M059J (cell line): Measurements from ENCODE around the gene PSMB10. TPM values are rescaled to one million over a fixed set of nuclear protein-coding genes. Genes with fewer than 3 reads are reported as not detected.
"Not testable (repeated sequence)": the region's sequence is repeated elsewhere in the genome, so short reads cannot be mapped to it uniquely, and the experiment has no call there.

Experiments
- DNase-seq: peaks from one replicate; pipeline ENCODE4 v3.0.0-alpha.2; 2012; ENCODE audit warnings: low read depth
- total RNA-seq: library from RNA; depleted of rRNA; stranded (reverse); fragments of >200 nt; shearing (Covaris generic); gene quantifications from 2 replicates; pipeline ENCODE4 v1.2.3, GENCODE V29; 2014; rRNA removed

The PSMB10 gene
- total RNA-seq: 53.8 and 63.5 TPM in 2 replicates

DNA sequence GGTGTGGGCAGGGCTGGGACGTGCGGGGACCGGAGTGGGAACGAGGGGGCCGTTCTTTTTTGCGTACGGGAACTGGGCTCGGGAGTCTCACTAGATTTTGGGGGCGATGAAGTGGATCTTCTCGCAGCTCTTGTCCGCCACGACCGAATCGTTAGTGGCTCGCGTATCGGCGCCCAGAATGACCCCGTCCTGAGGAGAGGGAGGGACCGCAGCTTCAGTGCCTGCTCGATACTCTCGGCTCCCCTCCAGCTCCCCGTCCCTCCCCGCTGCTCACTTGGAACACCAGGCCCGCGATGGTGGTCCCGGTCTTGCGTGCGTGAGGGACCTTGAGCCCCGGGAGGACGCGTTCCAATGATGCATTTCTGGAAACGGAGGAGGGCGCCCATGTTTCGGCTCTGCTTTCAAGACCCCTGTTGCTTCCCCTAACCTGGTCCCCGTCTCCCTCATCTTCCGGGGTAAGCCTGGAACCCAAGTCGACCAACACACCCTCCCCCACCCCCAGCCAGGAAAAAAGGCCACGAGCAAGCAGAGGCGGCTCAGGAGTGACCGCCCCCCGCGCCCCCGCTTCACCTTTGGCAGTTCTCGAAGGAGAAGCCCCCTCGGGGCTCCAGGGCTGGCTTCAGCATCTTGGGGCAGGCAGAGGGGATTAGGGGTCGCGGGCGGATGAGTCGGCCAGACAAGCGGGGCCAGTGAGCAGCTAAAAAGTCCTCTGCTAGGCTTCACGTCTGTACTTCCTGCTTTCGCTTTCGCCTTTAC is at the start of gene PSMB10:
Gene PSMB10 (minus strand): TSS at position 727 of the 756 bp plus-strand sequence. CDS start 101 bp downstream, at position 626.
- DNase-seq: peak; percentile 61

DNA sequence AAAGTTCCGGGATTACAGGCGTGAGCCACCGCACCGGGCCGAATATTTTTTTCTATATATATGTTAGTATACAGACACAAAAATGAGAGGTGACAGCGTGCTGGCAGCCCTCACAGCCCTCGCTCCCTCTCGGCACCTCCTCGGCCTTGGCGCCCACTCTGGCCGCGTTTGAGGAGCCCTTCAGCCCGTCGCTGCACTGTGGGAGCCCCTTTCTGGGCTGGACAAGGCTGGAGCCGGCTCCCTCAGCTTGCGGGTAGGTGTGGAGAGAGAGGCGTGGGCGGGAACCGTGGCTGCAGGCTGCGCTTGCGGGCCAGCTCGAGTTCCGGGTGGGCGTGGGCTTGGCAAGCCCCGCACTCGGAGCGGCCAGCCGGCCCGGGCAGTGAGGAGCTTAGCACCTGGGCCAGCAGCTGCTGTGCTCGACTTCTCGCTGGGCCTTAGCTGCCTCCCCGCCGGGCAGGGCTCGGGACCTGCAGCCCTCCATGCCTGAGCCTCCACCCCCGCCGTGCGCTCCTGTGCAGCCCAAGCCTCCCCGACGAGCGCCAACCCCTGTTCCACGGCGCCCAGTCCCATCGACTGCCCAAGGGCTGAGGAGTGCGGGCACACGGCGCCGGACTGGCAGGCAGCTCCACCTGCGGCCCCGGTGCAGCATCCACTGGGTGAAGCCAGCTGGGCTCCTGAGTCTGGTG is 45.5 kb upstream of the PSMB10 start:
- no peak for DNase-seq

DNA sequence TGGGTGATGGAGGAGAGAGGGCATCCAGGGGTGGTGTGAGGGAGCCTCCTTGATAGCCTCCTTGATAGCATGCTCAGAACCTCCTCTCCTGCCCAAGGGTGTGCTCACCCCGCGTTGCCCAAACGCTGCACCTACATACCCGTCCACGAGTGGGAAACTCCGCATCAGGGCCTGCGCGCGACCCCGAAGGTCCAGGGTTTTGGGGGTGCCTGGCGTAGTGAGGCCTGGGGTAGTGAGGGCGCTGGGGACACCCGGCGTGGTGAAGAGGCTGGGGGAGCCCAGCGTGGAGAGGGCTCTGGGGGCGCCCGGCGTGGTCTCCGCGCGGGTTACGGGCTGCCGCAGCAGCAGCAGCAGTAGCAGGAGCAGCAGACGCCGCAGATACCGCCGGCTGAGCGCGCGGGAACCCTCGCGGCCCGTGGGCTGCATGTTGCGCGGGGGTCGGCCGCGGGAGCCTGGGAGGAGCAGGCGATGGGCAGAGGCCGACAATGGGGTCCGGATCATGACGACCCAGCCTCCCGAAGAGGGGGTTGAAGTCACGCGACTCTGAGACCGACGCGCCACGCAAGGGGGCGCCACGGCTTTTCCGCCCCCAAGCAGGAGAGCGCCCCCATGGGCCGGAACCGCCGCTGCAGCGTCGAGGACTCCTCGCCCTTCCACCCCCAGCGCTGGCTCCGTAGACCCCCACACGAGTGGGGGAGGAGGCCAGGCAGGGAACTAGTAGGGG is 43.5 kb upstream of the PSMB10 start, which contains the start of gene DPEP3:
Gene DPEP3 (minus strand): TSS at position 545 of the 724 bp plus-strand sequence. CDS start 119 bp downstream, at position 426.
- no peak for DNase-seq

DNA sequence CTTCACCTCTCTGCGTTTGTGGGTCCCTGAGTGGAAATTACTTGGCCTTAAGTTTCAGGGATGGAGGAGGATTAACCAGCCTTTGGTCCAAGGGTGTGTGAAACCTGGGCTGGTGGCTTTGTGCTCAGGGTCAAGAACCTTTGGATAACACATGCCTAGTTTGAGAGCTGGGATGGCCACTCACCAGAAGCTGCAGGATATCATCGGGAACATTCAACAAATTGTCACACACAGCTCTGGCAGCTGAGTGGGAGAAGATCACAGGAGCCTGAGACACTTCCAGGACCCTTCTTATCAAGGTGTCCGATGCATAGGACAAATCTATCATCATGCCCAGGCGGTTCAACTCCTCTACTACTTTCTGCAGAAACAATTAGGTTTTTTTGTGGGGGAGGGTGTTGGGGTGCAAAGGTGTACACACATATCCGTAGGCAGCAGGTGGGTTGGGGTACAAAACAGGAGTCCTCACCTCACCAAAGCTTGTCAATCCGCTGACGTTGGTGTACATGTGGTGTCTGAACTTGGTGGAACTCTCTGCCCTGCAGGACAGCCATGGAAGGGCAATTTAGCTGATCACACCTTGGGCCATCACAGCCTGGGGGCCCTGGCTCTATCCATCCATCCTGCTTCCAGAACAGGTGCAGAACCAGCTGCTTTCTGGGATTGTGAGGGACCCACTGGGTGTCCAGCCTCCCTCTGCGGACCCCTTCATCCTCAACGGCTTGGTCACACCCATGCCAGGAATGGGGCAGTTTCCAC is 41.0 kb upstream of the PSMB10 start:
- no peak for DNase-seq

DNA sequence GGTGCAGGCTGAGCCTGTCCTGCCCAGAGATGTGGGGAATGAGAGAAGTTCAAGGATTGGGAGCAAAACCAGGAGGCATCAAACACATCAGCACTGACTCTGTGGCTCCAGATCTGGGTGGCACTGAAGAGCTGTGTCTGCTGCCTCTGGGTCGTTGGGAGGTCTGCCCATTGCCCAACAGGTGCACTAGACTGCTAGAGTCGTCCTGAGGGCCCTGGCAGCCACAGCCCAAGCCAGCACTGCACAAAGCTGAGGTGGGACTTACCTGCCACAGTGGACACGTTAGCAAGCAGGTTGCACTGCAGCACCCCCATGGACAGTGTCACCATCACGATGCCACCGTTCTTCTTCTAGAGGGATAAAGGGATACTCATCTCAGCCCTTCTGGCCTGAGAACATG is 40.4 kb upstream of the PSMB10 start:
- DNase-seq: no peak

DNA sequence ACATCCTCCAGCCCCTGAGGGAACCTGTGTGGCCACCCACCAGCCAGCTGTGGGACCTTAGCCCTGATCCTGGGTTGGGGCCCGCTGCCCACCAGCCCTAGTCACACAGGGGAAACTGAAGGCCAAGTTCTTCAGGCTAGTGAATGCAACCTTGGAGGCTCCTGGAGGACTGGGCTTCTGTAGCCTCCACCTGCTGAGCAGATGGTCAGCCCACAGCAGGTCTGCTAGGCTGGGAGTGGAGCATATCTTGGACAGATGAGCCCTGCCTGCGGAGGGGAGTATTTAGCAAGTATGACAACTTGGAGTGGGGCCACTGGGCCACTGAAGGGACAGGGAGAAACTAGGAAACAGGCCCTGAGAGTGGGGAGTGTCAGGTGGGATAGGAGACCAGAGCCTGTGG is 39.6 kb upstream of the PSMB10 start:
- no peak for DNase-seq

DNA sequence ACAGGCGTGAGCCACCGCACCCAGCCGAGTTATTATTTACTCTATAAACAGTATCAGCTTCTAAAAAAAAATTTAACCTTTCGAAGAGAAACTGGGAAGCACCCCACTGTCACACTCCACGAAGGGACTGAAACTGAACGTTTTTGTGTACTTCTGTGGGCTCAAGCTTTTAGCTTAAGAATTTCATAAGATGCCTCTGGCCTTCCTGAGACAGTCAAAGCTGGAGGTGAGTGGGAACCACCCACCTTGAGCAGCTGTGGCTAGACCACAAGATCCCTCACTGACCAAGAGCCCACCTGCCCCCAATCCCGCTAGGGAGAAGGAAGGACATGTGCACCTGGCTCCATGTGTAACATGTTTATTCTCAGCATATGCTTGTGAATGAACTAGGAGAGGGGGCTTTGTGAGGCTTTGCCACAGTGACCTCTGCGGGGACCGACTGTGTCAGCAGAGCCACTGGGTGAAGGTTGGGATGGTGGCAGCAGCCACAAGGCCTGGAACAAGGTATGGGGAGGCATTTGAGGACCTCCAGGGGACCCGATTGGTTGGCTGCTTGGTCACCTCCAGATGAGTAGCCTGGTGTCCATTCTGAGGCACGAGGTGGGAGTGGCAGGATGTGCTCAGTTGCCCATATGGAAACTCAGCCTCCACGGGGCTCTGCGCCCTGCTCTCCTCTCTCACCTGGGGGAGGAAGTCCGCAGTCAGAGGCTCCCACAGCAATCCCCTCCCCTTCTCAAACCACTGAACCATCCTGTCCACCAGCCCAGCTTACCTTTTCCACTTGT is 38.9 kb upstream of the PSMB10 start:
- DNase-seq: no peak

DNA sequence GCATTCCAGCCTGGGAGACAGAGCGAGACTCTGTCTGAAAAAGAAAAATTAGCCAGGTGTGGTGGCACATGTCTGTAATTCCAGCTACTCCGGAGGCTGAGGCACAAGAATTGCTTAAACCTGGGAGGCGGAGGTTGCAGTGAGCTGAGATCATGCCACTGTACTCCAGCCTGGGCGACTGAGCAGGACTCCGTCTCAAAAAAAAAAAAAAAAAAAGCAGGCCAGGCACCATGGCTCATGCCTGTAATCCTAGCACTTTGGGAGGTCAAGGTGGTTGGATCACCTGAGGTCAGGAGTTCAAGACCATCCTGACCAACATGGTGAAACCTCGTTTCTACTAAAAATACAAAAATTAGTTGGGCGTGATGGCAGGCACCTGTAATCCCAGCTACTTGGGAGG is 35.6 kb upstream of the PSMB10 start:
- DNase-seq: not testable (repeated sequence)

DNA sequence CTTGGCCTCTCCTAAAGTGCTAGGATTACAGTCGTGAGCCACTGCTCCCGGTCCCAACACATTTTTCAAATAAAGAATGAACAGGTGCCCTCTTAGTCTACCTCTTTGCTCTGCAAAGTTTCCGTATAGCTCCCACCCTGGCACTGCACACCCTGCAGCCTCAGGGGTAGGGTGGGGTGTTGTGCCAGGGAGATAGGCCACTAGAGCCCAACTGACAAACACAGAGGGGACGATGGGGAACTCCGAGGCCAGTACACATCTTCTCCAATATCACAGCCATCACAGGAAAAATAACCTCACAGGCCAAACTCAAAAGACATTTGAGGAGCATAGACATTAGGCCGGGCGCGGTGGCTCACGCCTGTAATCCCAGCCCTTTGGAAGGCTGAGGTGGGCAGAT is 34.5 kb upstream of the PSMB10 start:
- no peak for DNase-seq

DNA sequence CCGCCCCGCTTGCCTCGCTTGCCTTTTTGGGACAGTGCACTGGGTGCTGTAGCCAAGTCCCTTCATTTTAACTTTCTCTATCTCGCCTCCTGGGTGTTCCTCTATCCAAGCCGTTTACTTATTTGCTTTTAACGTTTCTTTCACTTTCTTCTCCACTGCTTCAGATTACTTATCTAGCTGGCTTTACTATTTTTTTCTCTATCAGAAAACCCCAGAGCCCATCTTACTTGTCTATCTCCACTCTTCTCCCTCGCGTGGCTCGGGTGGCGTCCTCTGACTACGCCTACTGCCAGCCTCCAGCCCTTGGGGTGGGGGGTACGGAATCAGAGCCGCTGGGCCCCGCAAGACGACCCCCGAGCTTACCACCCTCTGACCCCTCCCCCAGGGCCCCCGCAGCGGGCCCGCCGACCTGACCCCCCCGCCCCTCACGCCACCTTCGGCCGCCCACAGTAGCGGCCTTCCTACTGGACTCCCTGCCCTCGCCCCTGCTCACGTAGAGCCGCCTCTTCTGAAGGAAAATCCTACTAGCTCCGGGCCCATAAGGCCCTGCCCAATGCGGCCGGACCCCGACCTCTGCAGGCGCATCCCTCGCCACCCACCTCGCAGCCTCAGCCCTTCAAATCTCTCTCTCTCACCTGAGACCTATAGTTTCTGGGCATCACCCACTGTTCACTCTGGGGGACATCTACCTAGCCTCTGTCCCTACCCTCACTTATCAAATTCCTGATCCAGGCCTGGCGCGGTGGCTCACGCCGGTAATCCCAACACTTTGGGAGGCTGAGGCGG is 32.8 kb upstream of the PSMB10 start:
- DNase-seq: peak; percentile 22

DNA sequence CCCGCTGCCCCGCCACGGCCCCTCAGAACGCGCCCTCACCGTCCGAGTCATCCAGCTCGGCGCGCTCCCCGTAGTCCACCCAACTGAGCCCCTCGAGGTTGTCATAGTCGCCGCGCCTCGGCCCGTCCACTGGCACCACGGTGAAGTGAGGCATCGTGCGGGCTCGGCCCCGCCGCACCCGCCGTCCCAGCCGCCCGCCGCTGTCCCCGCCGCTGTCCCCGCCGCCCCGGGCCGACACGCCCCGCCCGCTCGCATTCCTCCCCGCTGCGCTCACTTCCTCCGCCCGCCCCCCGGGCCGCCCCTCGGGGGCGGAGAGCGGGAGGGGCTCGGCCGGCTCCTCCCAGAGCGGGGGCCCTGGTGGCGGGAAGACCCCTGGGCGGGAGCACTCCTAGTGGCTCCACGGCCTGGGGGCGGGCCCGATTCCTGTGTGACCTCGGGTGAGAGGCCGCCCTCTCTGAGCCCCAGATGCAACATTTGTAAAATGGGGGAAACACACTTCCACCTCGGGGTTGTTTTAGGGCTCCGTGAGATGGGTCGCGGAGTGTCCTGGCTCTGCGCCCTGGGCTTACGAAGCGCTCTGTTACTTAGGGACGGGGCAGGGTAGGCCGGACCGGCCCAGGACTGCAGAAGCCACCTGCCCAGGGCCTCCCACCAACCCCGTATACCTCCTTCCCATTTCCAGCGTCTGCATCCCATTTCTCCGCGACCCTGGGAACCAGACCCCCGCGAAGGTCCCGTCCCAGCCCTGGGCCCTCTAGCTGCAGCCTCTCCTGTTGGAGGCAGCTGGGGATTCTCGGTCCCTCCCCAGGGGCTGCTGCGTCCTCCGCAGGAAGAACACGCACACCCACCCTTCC is 32.0 kb upstream of the PSMB10 start, which contains the start of gene SLC12A4:
Gene SLC12A4 (minus strand): TSS at position 238 of the 854 bp plus-strand sequence. CDS start 84 bp downstream, at position 154.
- DNase-seq: peak; percentile 84

DNA sequence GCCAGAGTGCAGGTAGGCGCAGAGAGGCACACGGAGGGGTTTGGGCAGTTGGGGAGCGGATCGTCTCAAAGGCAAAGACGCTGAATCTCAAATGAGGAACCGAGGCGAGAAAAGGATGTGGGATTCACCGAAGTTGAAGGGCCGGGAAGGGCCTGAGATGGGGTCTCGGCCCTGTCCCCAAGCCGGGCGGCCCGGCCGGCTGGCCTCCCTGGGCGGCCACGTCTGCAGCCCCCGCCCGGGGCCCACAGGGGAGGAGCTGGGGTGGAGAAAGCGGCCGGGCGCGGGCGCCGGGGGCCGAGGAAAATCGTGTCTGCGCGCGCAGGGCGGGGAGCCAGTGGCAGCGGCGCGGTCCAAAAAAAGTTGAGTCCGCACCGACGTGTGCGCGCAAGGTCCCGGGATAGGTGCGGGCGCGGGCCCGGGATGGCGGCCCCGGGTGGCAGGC is 31.3 kb upstream of the PSMB10 start:
- DNase-seq: peak; percentile 46

DNA sequence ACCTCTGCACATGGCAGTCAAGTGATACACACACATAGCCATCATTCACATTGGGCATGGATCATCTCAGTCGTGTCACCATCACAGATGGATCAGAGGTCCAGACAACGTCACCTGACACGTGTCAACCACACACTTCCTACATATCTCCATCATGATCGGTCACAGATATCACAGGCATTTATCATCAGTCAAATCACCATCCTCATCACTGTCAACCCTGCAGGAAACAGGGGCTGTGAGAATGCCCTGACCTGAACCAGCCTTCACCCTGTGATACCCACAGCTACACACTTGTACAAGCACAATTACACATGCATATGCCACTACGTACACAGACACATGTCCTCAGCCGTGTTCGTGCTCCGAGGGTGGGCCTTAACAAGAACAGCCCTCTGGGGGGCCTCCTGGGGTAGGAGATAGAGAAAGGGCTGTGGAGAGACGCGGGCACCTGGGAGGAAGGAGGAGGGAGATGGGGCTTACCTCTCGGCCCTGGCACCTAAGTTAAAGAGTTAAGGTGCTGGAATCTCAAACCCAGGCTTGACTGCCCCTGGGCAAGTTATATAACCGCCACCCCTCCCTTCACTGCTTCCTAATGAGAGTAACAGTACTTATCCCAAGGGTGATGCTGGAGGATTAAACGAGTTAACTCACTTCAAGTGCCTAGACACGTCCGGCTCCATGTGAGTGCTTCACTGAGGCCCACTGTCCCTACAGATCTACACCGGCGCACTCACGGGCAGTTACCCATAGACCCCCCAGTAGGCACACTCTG is 30.7 kb upstream of the PSMB10 start:
- DNase-seq: peak; percentile 41

DNA sequence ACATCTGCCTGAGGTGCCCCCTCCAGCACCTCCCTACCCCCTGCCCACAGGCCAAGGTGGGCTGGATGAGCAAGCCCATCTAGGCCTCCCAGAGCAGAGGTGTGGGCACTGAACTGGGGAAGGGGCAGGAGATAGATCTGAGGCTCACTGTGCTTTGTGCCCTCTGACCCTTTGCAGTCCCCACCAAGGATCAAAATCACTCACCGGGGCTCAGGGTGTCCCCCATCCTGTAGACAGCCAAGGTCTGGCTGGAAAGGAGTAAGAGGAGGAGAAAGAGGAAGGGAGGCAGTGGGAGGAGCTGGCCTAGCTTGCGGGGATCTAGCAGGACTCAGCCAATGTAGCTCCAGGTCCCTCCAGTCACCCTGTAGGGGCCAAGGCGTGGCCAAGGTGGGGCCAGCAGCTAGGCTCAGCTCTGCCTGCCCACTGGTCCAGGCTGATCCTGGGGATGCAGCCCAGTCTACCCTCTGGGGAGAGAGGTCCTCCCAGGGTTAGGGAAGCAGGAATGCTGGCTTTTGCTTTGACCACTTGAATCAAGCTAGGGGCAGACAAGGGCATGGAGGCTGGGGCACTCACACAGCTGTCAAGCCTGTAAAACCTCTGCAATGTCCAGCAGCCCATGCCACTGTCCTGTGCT is 30.0 kb upstream of the PSMB10 start:
- DNase-seq: no peak

DNA sequence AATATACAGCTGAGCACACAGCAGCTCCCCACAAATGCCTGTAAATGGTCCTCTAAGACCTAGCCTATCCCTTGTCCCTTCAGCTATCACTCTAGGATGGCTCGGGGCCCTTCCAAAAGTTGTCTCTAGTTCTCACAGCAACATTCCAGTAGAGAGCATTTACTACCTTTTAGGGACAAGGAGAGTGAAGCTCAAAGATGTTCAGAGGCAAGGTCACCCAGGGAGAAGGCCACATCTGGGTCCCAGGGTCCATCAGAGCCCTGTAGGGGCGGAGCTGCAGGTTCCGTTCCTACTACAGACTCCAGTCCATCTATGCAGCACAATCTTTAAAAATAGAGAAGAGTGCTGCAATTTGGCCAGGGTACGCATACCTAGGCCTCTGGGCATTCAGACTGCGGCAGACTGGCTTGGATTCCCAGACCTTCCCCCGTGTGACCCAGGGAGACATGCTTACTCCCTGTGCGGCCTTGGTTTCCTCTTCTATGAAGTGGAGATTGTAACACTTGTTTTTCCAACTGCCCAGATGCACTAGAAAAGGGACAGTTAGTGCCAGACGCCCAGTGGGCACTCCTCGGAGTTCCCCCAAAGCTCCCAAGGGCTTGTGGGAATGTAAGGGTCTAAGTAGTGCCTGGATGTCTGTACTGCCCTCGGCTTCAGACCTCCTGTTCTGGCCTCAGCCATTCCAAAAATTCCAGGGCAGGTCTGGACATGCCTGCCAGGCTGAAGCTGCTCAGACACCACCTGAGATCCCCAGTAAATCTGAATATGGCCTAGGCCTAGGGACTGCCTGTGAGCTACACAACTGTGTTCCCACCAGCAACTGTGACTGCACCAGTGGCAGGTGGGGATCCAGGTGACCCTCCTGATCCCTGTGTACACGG is 29.3 kb upstream of the PSMB10 start:
- DNase-seq: no peak

DNA sequence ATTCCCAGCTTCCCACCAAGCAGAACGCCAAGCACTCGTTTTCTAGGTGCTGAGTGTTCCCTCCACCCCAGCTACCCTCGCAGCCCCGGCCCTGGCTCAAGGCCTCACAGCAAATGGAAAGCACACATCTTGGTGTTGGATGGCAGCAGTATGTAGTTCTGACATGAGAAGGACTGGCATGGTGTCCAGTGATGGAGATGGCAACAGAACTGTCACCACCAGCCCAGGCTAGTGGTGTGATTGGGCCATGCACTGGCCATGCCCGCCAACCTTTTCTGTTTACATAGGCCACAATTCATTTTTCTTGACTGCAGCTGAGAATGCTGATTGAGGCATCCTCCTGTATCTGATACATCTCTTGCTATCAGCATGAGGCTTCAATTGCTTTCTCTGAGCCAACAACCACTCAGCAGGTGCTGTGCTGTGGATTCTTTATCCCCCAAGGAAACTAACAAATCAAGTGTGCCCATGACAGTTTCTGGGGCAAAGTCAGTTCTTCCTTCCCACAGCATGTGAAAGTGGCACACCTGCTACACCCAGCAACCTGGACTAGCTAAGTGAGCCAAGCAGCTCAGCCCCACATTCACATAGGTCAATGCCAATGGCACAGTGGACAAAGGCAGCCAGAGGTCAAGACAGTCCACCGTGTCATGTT is 28.0 kb upstream of the PSMB10 start:
- DNase-seq: no peak
